ENCODE data around the gene RENBP.

GRCh38 chrX:153933748-153934147 is 10.7 kb downstream of the RENBP start:
- TF ChIP-seq EZH2 (conservative IDR thresholded peaks at IDR 0.05; ENCODE audit: low read depth, low read length) (no peak), SMC3 (IDR thresholded peaks at IDR 0.05; ENCODE audit: low read length) (no peak), CTCF (CRISPR knock-in tag; IDR thresholded peaks at IDR 0.05) (no peak), REST (IDR thresholded peaks at IDR 0.05; ENCODE audit: borderline replicate concordance in 1 of 2, low read depth in 1 of 2, low read length in 2 of 2) (no peak), JUNB (CRISPR knock-in tag; IDR thresholded peaks at IDR 0.05; ENCODE audit: borderline replicate concordance) (no peak), ZBTB21 (CRISPR knock-in tag; IDR thresholded peaks at IDR 0.05) (no peak), ZNF704 (CRISPR knock-in tag; IDR thresholded peaks at IDR 0.05; ENCODE audit: borderline replicate concordance) (no peak), ATF2 (CRISPR knock-in tag; IDR thresholded peaks at IDR 0.05) (no peak), TFDP2 (CRISPR knock-in tag; IDR thresholded peaks at IDR 0.05) (no peak), NCOA5 (CRISPR knock-in tag; IDR thresholded peaks at IDR 0.05) (no peak), SIN3B (IDR thresholded peaks at IDR 0.05; ENCODE audit: low read length) (no peak), ZFP36 (IDR thresholded peaks at IDR 0.05; ENCODE audit: borderline replicate concordance, low read depth, low read length, partially characterized antibody) (no peak)

Data from HepG2 (cell line).